Glutamatergic neuron (in vitro differentiated cells): Measurements from ENCODE around the gene ZNF462. TPM values are rescaled to one million over a fixed set of nuclear protein-coding genes. Genes with fewer than 3 reads are reported as not detected.

Experiments
- DNase-seq: peaks from one replicate; pipeline ENCODE4 v3.0.0; 2022
- H3K27ac Mint-ChIP-seq: one replicate; pipeline ENCODE4 v1.8.0; 2020; ENCODE audit warnings: mild to moderate bottlenecking, mixed read lengths, inconsistent platforms; ENCODE audit not compliant: unreplicated experiment
- H3K27me3 Mint-ChIP-seq: one replicate; pipeline ENCODE4 v1.8.0; 2020; ENCODE audit warnings: mild to moderate bottlenecking, moderate library complexity, mixed read lengths, inconsistent platforms; ENCODE audit not compliant: unreplicated experiment
- H3K36me3 Mint-ChIP-seq: one replicate; pipeline ENCODE4 v1.8.0; 2020; ENCODE audit warnings: mild to moderate bottlenecking, mixed read lengths, inconsistent platforms; ENCODE audit not compliant: unreplicated experiment
- H3K4me1 Mint-ChIP-seq: one replicate; pipeline ENCODE4 v1.8.0; 2020; ENCODE audit warnings: mild to moderate bottlenecking, low read depth, mixed read lengths, inconsistent platforms; ENCODE audit not compliant: unreplicated experiment
- H3K4me3 Mint-ChIP-seq: one replicate; pipeline ENCODE4 v1.8.0; 2020; ENCODE audit warnings: mild to moderate bottlenecking, mixed read lengths, inconsistent platforms; ENCODE audit not compliant: unreplicated experiment
- H3K9me3 Mint-ChIP-seq: one replicate; pipeline ENCODE4 v1.8.0; 2020; ENCODE audit warnings: mild to moderate bottlenecking, moderate library complexity, mixed read lengths, inconsistent platforms; ENCODE audit not compliant: unreplicated experiment
- CTCF ChIP-seq: fragments of 200-600 bp; sonication (generic); IDR thresholded peaks from one replicate; pipeline ENCODE4 v1.5.0; 2021; ENCODE audit not compliant: partially characterized antibody, unreplicated experiment
- total RNA-seq: library from RNA; stranded (reverse); fragmentation: NEBNext Ultra II Directional; extraction: Animal tissue kit (Norgen Biotek cat#: 25700); gene quantifications from one replicate; pipeline ENCODE4 v1.2.1, GENCODE V29; 2021; ENCODE audit not compliant: unreplicated experiment

ZNF462 gene
- total RNA-seq, 1 donor from 2014 or later: 259 TPM

DNA sequence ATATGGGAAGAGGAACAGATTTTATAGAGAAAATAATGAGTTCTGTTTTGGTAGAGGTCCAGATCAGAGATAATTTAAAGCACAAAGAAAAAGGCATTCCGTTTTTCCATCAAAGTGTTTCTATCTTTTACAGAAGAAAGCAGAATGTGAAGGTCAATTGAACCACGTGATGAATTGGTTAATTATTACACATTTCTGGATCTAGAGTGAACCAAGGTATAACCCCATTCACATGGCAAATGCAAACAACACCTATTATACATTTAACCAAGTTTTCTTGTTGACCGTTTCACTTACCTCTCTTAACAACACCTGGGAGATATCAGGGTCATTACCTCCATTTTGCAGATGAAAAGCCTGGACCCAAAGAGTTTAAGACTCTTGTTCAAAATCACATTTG, 34.9 kb upstream of the ZNF462 start:
- H3K27me3 Mint-ChIP-seq: no peaks in the 10 kb centered on the region
- no peaks in the 10 kb centered on the region for H3K9me3 Mint-ChIP-seq
- no peak overlapping the region for H3K27ac Mint-ChIP-seq
- H3K4me1 Mint-ChIP-seq: no peaks in the 10 kb centered on the region
- no peak for TF ChIP-seq CTCF
- H3K4me3 Mint-ChIP-seq: no peak overlapping the region
- no peak for DNase-seq
- peaks cover 1% of the 10 kb centered on the region for H3K36me3 Mint-ChIP-seq

DNA sequence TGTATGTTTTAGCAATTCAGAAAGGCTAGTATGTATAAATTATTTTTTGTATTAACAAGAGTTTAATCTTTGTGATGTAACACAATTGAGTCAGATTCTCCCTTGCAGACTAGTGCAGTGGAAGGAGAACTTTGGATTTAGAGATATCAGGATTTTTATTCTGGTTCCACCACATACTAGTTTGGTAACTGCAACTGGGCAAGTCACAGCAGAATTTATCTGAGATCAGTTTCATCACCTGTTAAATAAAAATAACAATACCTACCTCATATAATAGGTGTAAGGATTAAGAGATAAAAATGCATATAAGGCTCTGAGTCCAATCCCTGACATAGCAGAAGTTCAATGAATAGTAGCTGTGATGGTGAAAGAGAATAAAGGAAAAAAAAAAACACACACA, 34.0 kb upstream of the ZNF462 start:
- DNase-seq: no peak
- no peaks in the 10 kb centered on the region for H3K27me3 Mint-ChIP-seq
- H3K4me3 Mint-ChIP-seq: no peak overlapping the region
- H3K4me1 Mint-ChIP-seq: no peaks in the 10 kb centered on the region
- peaks cover 7% of the 10 kb centered on the region for H3K36me3 Mint-ChIP-seq
- H3K9me3 Mint-ChIP-seq: peaks cover 4% of the 10 kb centered on the region
- H3K27ac Mint-ChIP-seq: no peak overlapping the region
- TF ChIP-seq CTCF: no peak

DNA sequence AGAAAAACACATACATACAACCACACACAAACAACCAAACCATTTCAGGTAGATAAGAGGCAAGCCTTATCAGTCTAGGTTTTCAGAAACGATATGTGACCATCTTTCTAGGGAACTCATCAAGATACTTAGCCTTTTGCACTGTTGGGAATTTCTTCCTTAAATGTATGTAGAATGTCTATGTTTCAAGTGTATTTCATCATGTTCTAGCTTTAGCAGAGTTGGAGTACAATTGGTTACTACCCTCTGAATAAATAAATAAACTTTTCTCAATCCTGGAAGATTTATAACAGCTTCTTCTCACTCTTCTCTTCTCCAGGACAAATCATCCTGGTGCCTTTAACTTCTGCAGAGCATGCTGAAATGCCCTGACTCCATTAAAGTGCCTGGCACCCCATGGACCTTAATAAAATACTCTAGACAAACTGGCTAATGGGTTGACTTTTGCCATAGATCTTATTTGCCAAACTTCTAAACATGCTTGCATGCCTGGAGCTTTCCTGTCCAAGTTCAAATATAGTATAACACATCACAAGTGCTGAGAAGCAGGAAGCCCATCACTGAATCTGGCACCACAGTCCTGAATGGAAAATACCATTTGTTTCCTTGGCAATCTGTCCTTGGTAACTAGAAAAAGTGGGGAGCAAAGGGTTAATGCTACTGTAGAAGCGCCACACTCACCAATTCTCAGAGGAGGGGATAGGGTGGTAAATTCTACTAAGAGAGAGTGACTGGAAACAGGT, 33.1 kb upstream of the ZNF462 start:
- no peak overlapping the region for H3K27ac Mint-ChIP-seq
- no peaks in the 10 kb centered on the region for H3K27me3 Mint-ChIP-seq
- DNase-seq: no peak
- H3K36me3 Mint-ChIP-seq: peaks cover 7% of the 10 kb centered on the region
- TF ChIP-seq CTCF: no peak
- no peaks in the 10 kb centered on the region for H3K4me1 Mint-ChIP-seq
- H3K9me3 Mint-ChIP-seq: peaks cover 4% of the 10 kb centered on the region
- H3K4me3 Mint-ChIP-seq: no peak overlapping the region

- no peak for TF ChIP-seq CTCF
- DNase-seq: no peak
- Mint-ChIP-seq H3K9me3 (peaks cover 4% of the 10 kb centered on the region), H3K36me3 (peaks cover 7% of the 10 kb centered on the region), H3K27me3 (no peaks in the 10 kb centered on the region), H3K27ac (no peak overlapping the region), H3K4me3 (no peak overlapping the region), H3K4me1 (no peaks in the 10 kb centered on the region)
Measured at GRCh38 chr9:106830527-106831150, 32.3 kb upstream of the ZNF462 start.

DNA sequence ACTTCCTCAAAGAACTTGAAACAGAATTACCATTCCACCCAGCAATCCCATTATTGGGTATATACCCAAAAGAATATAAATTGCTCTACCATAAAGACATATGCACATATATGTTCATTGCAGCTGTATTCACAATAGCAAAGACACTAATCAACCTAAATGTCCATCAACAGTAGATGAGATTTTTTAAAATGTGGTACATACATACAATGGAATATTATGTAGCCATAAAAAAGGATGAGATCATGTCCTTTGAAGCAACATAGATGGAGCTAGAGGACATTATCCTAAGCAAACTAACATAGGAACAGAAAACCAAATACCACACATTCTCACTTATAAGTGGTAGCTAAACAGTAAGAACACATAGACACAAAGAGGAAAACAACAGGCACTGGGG, 28.1 kb upstream of the ZNF462 start:
- TF ChIP-seq CTCF: no peak
- Mint-ChIP-seq H3K9me3 (peaks cover 5% of the 10 kb centered on the region), H3K4me1 (no peaks in the 10 kb centered on the region), H3K27me3 (no peaks in the 10 kb centered on the region), H3K36me3 (peaks cover 7% of the 10 kb centered on the region), H3K4me3 (no peak overlapping the region), H3K27ac (no peak overlapping the region)
- no peak for DNase-seq
